SK-N-SH treated with all-trans-retinoic acid at 6 μM for 48 hours (cell line): ENCODE results near the gene NOTUM.

Experiments
- ATAC-seq: fragments of 200-7000 bp; cut with Tn5 transposase; 3 replicates; pipeline ENCODE4 v1.9.1; 2020; ENCODE audit warnings: mild to moderate bottlenecking, moderate library complexity
- ARNTL ChIP-seq: fragments of 450-650 bp; formaldehyde crosslinking; IDR thresholded peaks from 2 replicates; pipeline ENCODE4 v1.5.0; 2020; ENCODE audit warnings: low read depth, mild to moderate bottlenecking, moderate library complexity, borderline replicate concordance
- ESRRG ChIP-seq: fragments of 250-450 bp; sonication (Bioruptor Pico); IDR thresholded peaks from 2 replicates; pipeline ENCODE4 v1.6.1; 2021; ENCODE audit warnings: mild to moderate bottlenecking
- GLIS3 ChIP-seq: fragments of 250-450 bp; sonication (Bioruptor Pico); IDR thresholded peaks from 2 replicates; pipeline ENCODE4 v1.5.0; 2020; ENCODE audit warnings: mild to moderate bottlenecking, moderate library complexity
- ISL1 ChIP-seq: fragments of 250-450 bp; sonication (Bioruptor Pico); IDR thresholded peaks from 2 replicates; pipeline ENCODE4 v2.1.2; 2022; ENCODE audit warnings: mild to moderate bottlenecking, moderate library complexity
- OSR1 ChIP-seq: fragments of 250-450 bp; sonication (Bioruptor Pico); IDR thresholded peaks from 2 replicates; pipeline ENCODE4 v1.8.0; 2022; ENCODE audit warnings: moderate library complexity, mild to moderate bottlenecking, inconsistent platforms
- PPARA ChIP-seq: fragments of 250-450 bp; sonication (Bioruptor Pico); IDR thresholded peaks from 2 replicates; pipeline ENCODE4 v1.5.0; 2020; ENCODE audit warnings: mild to moderate bottlenecking, borderline replicate concordance
- SNAI2 ChIP-seq: fragments of 250-450 bp; sonication (Bioruptor Pico); IDR thresholded peaks from 2 replicates; pipeline ENCODE4 v1.5.0; 2020; ENCODE audit warnings: mild to moderate bottlenecking, moderate library complexity
- TCF4 ChIP-seq: fragments of 250-450 bp; sonication (Bioruptor Pico); IDR thresholded peaks from 2 replicates; pipeline ENCODE4 v1.8.0; 2021; ENCODE audit warnings: mild to moderate bottlenecking, moderate library complexity, borderline replicate concordance
- ZC3H10 ChIP-seq: fragments of 250-450 bp; sonication (Bioruptor Pico); IDR thresholded peaks from 2 replicates; pipeline ENCODE4 v1.5.1; 2021; ENCODE audit warnings: mild to moderate bottlenecking, moderate library complexity
- ZFP3 ChIP-seq: fragments of 250-450 bp; sonication (Bioruptor Pico); IDR thresholded peaks from 2 replicates; pipeline ENCODE4 v1.5.0; 2020; ENCODE audit warnings: mild to moderate bottlenecking, moderate library complexity
- ZFP30 ChIP-seq: fragments of 450-650 bp; formaldehyde crosslinking; IDR thresholded peaks from 2 replicates; pipeline ENCODE4 v1.5.0; 2022; ENCODE audit warnings: mild to moderate bottlenecking, moderate library complexity
- ZNF565 ChIP-seq: fragments of 450-650 bp; formaldehyde crosslinking; conservative IDR thresholded peaks from 2 replicates; pipeline ENCODE4 v1.5.0; 2020; ENCODE audit warnings: low read depth, mild to moderate bottlenecking, moderate library complexity
- ZNF70 ChIP-seq: fragments of 450-650 bp; formaldehyde crosslinking; IDR thresholded peaks from 2 replicates; pipeline ENCODE4 v1.5.0; 2020; ENCODE audit warnings: mild to moderate bottlenecking, moderate library complexity
- TF ChIP-seq, protein P1 (sequence below): fragments of 250-450 bp; sonication (Bioruptor Pico); IDR thresholded peaks from 2 replicates; pipeline ENCODE4 v1.8.0; 2021; ENCODE audit warnings: low read depth, mild to moderate bottlenecking, moderate library complexity, borderline replicate concordance
- TF ChIP-seq, protein P2 (sequence below): fragments of 250-450 bp; sonication (Bioruptor Pico); IDR thresholded peaks from 2 replicates; pipeline ENCODE4 v1.5.1; 2021; ENCODE audit warnings: mild to moderate bottlenecking, moderate library complexity
- TF ChIP-seq, protein P3 (sequence below): fragments of 250-450 bp; sonication (Bioruptor Pico); IDR thresholded peaks from 2 replicates; pipeline ENCODE4 v1.5.1; 2020; ENCODE audit warnings: low read depth, mild to moderate bottlenecking, moderate library complexity

The NOTUM gene

DNA sequence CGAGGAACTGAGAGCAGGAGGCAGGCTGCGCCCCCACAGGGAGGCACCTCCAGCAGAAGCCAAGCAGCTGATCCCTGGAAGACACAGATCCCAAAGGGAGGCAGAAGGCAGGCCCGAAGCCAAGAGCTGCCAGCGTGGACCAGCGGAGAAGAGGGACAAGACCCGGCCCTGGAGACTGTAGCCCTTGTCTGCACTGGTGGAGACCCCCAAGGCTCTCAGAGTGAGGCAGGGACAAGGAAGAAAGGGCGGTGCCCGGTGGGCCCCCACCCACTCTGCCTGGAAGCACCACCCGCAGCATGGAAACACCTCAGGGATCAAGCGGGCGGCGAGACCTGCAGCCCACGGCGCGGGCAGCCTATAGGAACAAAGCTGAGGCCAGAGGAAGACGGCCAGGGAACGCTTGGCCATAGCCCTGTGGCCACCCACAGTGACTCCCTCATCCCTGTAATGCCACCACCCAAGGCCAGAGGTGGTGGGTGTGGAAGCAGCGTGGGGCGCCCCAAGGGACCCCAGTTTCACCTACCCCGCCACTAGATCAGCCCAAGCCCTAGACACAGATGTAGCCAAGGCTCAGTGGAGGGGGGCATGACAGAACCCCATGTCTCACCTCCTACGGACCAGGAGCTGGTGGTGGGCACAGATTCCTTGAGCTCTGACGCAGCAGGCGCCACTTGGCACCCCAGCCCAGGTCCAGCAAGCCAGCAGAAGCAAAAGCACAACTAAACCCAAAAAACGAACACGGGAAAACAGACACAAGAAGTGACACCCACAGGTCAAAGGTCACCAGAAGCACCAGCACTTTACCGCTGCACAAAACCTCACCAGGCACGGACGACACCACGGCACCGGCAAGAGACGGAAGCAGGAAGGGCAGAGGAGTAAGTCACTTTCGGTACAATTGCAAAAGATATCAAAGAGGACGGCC lies 40.1 kb downstream of the NOTUM start:
- ATAC-seq, result no peak
- no peak for TF ChIP-seq GLIS3 (CRISPR knock-in tag)
- TF ChIP-seq ZNF565 (CRISPR knock-in tag), result no peak
- TF ChIP-seq, protein P1, sequence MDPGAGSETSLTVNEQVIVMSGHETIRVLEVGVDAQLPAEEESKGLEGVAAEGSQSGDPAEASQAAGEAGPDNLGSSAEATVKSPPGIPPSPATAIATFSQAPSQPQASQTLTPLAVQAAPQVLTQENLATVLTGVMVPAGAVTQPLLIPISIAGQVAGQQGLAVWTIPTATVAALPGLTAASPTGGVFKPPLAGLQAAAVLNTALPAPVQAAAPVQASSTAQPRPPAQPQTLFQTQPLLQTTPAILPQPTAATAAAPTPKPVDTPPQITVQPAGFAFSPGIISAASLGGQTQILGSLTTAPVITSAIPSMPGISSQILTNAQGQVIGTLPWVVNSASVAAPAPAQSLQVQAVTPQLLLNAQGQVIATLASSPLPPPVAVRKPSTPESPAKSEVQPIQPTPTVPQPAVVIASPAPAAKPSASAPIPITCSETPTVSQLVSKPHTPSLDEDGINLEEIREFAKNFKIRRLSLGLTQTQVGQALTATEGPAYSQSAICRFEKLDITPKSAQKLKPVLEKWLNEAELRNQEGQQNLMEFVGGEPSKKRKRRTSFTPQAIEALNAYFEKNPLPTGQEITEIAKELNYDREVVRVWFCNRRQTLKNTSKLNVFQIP (CRISPR knock-in tag), result no peak

DNA sequence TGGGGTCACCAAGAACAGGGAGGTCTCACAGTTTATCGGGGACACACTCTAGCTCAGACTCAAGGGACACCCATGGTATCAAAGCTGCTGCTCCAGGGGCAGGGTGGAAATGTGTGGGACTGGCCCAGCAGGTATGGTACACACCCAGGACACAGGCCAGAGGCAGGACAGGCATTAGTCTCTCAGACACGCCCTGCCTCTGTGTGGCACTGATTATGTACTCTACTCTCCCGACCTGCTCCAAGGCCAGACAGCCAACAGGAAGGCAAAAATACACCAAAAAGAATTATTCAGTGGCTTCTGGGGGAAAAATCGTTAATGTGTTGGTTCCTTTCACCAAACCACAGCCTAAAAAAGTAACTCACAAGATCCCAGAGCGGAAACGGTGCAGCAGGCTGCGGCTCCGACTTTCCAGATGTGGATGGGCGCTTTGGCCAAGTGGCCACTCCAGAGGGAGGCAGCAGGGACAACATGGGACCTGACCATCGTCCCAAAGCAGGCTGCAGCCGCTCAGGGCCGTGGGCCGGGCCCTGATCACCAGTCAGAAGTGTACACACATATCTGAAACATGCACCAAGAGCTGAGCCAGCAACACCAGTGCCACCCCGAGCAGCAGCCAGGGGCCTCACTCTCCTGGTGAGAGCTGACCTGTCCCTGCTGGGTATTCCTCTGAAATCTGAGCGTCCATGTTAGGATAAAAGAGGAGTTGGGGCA lies 42.0 kb downstream of the NOTUM start:
- TF ChIP-seq ZFP3 (CRISPR knock-in tag) (no peak), ESRRG (no peak), ZNF70 (no peak), PPARA (CRISPR knock-in tag) (no peak), TCF4 (CRISPR knock-in tag) (no peak), SNAI2 (CRISPR knock-in tag) (no peak), OSR1 (no peak), ZFP30 (CRISPR knock-in tag) (no peak), ARNTL (CRISPR knock-in tag) (no peak), GLIS3 (CRISPR knock-in tag) (no peak), ZC3H10 (CRISPR knock-in tag) (no peak)
- TF ChIP-seq, protein P2, sequence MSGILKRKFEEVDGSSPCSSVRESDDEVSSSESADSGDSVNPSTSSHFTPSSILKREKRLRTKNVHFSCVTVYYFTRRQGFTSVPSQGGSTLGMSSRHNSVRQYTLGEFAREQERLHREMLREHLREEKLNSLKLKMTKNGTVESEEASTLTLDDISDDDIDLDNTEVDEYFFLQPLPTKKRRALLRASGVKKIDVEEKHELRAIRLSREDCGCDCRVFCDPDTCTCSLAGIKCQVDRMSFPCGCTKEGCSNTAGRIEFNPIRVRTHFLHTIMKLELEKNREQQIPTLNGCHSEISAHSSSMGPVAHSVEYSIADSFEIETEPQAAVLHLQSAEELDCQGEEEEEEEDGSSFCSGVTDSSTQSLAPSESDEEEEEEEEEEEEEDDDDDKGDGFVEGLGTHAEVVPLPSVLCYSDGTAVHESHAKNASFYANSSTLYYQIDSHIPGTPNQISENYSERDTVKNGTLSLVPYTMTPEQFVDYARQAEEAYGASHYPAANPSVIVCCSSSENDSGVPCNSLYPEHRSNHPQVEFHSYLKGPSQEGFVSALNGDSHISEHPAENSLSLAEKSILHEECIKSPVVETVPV (CRISPR knock-in tag), result no peak
- TF ChIP-seq, protein P1 (CRISPR knock-in tag), result no peak
- ATAC-seq, result no peak; the same call in 2 of the 3 replicates

DNA sequence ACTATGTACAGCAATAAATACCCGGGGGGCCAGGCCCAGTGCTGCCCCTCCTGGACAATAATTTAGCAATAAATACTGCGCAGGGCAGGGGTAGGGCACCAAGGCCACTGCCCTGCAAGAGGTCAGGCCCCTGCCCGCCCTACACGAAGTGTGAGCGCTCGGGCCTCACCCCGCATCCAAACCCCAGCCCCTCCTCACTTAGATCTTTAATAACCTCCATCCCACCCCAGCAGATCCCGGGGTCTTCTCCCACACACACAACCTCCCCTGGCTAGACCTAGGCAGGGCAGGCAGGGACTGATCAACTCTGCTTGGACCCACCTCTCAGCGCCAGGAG lies 42.7 kb downstream of the NOTUM start:
- ATAC-seq, result peak; percentile 51

DNA sequence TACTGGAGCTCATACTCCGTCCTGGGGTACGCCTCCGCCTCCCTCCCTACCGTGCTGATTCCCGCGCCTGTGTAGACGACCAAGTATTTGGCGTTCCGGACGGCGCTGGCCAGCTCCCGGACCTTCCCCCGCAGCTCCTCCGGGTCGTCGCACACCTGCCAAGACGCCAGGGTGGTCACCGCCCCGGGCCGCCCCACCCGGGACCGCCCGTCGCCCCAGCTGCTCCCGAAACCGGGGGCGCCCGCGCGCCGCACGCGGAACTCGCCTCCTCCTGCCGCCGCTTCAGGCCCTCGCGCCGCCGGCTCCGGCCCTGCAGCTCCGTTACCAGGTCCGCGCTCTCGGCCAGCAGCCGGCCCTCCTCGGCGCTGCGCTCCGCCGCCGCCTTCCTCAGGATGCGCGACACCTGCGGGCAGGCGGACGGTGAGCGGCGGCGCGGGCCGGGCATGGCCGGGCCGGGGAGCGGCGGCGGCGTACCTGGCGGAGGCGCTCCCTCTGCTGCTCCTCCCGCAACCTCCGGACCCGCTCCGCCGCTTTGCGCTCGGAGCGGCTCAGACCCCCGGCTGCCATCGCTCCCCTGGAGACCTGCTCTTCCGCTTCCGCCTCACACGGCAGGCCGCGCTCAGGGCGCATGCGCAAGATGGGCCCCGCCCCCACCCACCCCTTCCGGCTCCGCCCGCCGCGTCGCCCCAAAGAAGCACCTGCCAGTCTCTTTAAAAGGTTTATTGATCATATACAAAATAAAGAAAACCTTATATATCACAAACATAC lies 43.2 kb downstream of the NOTUM start, which contains the start of gene SIRT7:
SIRT7 (minus strand) TSS at position 612 of the 768 bp plus-strand sequence; CDS start at position 567, 45 bp downstream.
- peak; percentile 78 for ATAC-seq
- TF ChIP-seq, protein P2 (CRISPR knock-in tag), result no peak
- TF ChIP-seq SNAI2 (CRISPR knock-in tag), result no peak
- no peak for TF ChIP-seq ISL1 (CRISPR knock-in tag)
- TF ChIP-seq, protein P1 (CRISPR knock-in tag), result no peak
- TF ChIP-seq ZFP30 (CRISPR knock-in tag), result no peak
- TF ChIP-seq, protein P3, sequence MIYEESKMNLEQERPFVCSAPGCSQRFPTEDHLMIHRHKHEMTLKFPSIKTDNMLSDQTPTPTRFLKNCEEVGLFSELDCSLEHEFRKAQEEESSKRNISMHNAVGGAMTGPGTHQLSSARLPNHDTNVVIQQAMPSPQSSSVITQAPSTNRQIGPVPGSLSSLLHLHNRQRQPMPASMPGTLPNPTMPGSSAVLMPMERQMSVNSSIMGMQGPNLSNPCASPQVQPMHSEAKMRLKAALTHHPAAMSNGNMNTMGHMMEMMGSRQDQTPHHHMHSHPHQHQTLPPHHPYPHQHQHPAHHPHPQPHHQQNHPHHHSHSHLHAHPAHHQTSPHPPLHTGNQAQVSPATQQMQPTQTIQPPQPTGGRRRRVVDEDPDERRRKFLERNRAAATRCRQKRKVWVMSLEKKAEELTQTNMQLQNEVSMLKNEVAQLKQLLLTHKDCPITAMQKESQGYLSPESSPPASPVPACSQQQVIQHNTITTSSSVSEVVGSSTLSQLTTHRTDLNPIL (CRISPR knock-in tag), result no peak
- no peak for TF ChIP-seq ESRRG
- no peak for TF ChIP-seq ARNTL (CRISPR knock-in tag)
- TF ChIP-seq ZFP3 (CRISPR knock-in tag), result no peak
